H1 (cell line): ENCODE measurements around the gene MRPL1. TPM values are rescaled to one million over a fixed set of nuclear protein-coding genes. Genes with fewer than 3 reads are reported as not detected.

Source experiments
- CTCF ChIA-PET: fragments of 300-600 bp; sonication (Branson Sonifier 250); formaldehyde crosslinking; loops from one replicate; lab custom pipeline; 2021; ENCODE audit not compliant: partially characterized antibody; lab: Charles Lee
- POLR2A ChIA-PET: fragments of 300-600 bp; sonication (Branson Sonifier 250); formaldehyde crosslinking; loops from one replicate; lab custom pipeline; 2021; ENCODE audit warnings: inconsistent platforms; ENCODE audit not compliant: partially characterized antibody; lab: Charles Lee
- DNase-seq, 2 experiments: peaks; one replicate each; pipeline versions ENCODE4 v3.0.0 to v3.0.0-alpha.2; 2010 to 2022; ENCODE audit warnings: low spot score in 2 of 2, low read depth in 1 of 2, mixed read lengths in 1 of 2
- FAIRE-seq: peaks from 2 replicates; lab custom pipeline; 2011; peaks lifted over from hg19 to GRCh38; lab: Jason Lieb, UNC
- H2AFZ ChIP-seq: 2 replicates; pipeline ENCODE4 v1.8.1; 2012; ENCODE audit warnings: low read length, inconsistent platforms
- H2AK5ac ChIP-seq: 2 replicates; pipeline ENCODE4 v1.6.1; 2013; ENCODE audit warnings: low read depth, low read length
- H2BK120ac ChIP-seq: replicated peaks from 2 replicates; pipeline ENCODE3; 2013; ENCODE audit warnings: low read depth, low read length, inconsistent platforms
- H2BK12ac ChIP-seq: 2 replicates; pipeline ENCODE4 v1.6.1; 2013; ENCODE audit warnings: low read depth, low read length
- H2BK15ac ChIP-seq: 2 replicates; pipeline ENCODE4 v1.6.1; 2013; ENCODE audit warnings: low read length
- H2BK20ac ChIP-seq: 2 replicates; pipeline ENCODE4 v1.6.1; 2013; ENCODE audit warnings: low read length
- H2BK5ac ChIP-seq: 2 replicates; pipeline ENCODE4 v1.6.1; 2013; ENCODE audit warnings: low read depth, low read length
- H3K14ac ChIP-seq: 2 replicates; pipeline ENCODE4 v1.6.1; 2013; ENCODE audit warnings: inconsistent platforms; ENCODE audit not compliant: insufficient read length
- H3K18ac ChIP-seq: 2 replicates; pipeline ENCODE4 v1.6.1; 2013; ENCODE audit warnings: low read length; ENCODE audit errors: extremely low read depth
- H3K23ac ChIP-seq: 2 replicates; pipeline ENCODE4 v1.6.1; 2013; ENCODE audit warnings: inconsistent platforms; ENCODE audit not compliant: insufficient read length
- H3K23me2 ChIP-seq: 2 replicates; pipeline ENCODE4 v1.6.1; 2013; ENCODE audit warnings: low read depth, low read length
- H3K27ac ChIP-seq: 2 replicates; pipeline ENCODE4 v1.6.1; 2011; ENCODE audit warnings: low read depth, low read length, inconsistent platforms
- H3K27me3 ChIP-seq, 4 experiments: replicated peaks in 1 of 4; 1 replicate in 1 of 4; 2 replicates in 3 of 4; pipeline versions ENCODE4 v1.6.1 to v1.8.1; 2011 to 2013; ENCODE audit warnings: low read length in 3 of 4, mild to moderate bottlenecking in 3 of 4, inconsistent platforms in 2 of 4, mixed read lengths in 2 of 4, moderate library complexity in 1 of 4; ENCODE audit not compliant: control insufficient read depth in 3 of 4, insufficient read depth in 3 of 4; ENCODE audit errors: extremely low read depth in 1 of 4
- H3K36me3 ChIP-seq, 4 experiments: 2 replicates each; pipeline versions ENCODE4 v1.6.1 to v1.8.1; 2011 to 2013; ENCODE audit warnings: mild to moderate bottlenecking in 4 of 4, low read length in 3 of 4, moderate library complexity in 2 of 4, control low read depth in 1 of 4, inconsistent platforms in 1 of 4; ENCODE audit not compliant: insufficient read depth in 4 of 4, control insufficient read depth in 2 of 4
- H3K4ac ChIP-seq: replicated peaks from 2 replicates; pipeline ENCODE3; 2013; ENCODE audit warnings: low read length, low read depth, mixed read lengths, inconsistent platforms; ENCODE audit not compliant: insufficient read length
- H3K4me1 ChIP-seq, 4 experiments: replicated peaks in 1 of 4; 1 replicate in 1 of 4; 2 replicates in 3 of 4; pipeline versions ENCODE4 v1.6.1 to v1.8.1; 2011 to 2013; ENCODE audit warnings: low read length in 3 of 4, inconsistent platforms in 2 of 4, mixed read lengths in 1 of 4; ENCODE audit not compliant: insufficient read depth in 4 of 4, control insufficient read depth in 3 of 4
- H3K4me2 ChIP-seq, 2 experiments: 2 replicates each; pipeline versions ENCODE4 v1.6.1 to v1.8.1; 2011 to 2013; ENCODE audit warnings: low read depth in 2 of 2, low read length in 2 of 2, control low read depth in 1 of 2, inconsistent platforms in 1 of 2, mild to moderate bottlenecking in 1 of 2; ENCODE audit not compliant: insufficient read depth in 1 of 2
- H3K4me3 ChIP-seq, 4 experiments: fragments of 200-600, 300-600 bp in 1 of 4; sonication (generic), shearing (Covaris generic), sonication (Bioruptor Twin) in 1 of 4; 2 replicates each; pipeline versions ENCODE4 v1.5.1 to v1.8.1; 2011 to 2016; ENCODE audit warnings: low read length in 4 of 4, low read depth in 3 of 4, control low read depth in 2 of 4, inconsistent platforms in 2 of 4, mild to moderate bottlenecking in 2 of 4, mixed read lengths in 1 of 4, moderate library complexity in 1 of 4; ENCODE audit not compliant: insufficient read depth in 2 of 4; ENCODE audit errors: extremely low read depth in 1 of 4
- H3K56ac ChIP-seq: replicated peaks from 2 replicates; pipeline ENCODE3; 2013; ENCODE audit warnings: low read depth, mild to moderate bottlenecking, mixed read lengths, low read length, inconsistent platforms; ENCODE audit not compliant: insufficient read length
- H3K79me1 ChIP-seq: 2 replicates; pipeline ENCODE4 v1.6.1; 2013; ENCODE audit warnings: low read depth, low read length, control low read depth
- H3K79me2 ChIP-seq, 2 experiments: 2 replicates each; pipeline versions ENCODE4 v1.6.1 to v1.8.1; 2012 to 2013; ENCODE audit warnings: low read length in 2 of 2, mild to moderate bottlenecking in 2 of 2, inconsistent platforms in 1 of 2; ENCODE audit not compliant: insufficient read depth in 2 of 2, control insufficient read depth in 1 of 2
- H3K9ac ChIP-seq, 4 experiments: replicated peaks in 1 of 4; 1 replicate in 1 of 4; 2 replicates in 3 of 4; pipeline versions ENCODE4 v1.6.1 to v1.8.1; 2011 to 2013; ENCODE audit warnings: low read depth in 3 of 4, low read length in 3 of 4, control low read depth in 2 of 4, mild to moderate bottlenecking in 2 of 4, moderate library complexity in 2 of 4, inconsistent platforms in 1 of 4; ENCODE audit errors: extremely low read depth in 1 of 4
- H3K9me3 ChIP-seq, 2 experiments: 2 replicates each; pipeline versions ENCODE4 v1.6.1 to v1.8.1; 2012 to 2013; ENCODE audit warnings: mild to moderate bottlenecking in 2 of 2, moderate library complexity in 2 of 2, control low read depth in 1 of 2, inconsistent platforms in 1 of 2, low read depth in 1 of 2, low read length in 1 of 2, mixed read lengths in 1 of 2; ENCODE audit not compliant: insufficient read depth in 2 of 2
- H4K20me1 ChIP-seq, 2 experiments: replicated peaks in 1 of 2; 2 replicates each; pipeline versions ENCODE3 to v1.8.1; 2011 to 2013; ENCODE audit warnings: inconsistent platforms in 2 of 2, low read length in 2 of 2, mild to moderate bottlenecking in 1 of 2; ENCODE audit not compliant: insufficient read depth in 2 of 2, control insufficient read depth in 1 of 2
- H4K5ac ChIP-seq: 2 replicates; pipeline ENCODE4 v1.6.1; 2013; ENCODE audit warnings: low read length, low read depth, mixed read lengths, inconsistent platforms; ENCODE audit not compliant: insufficient read length
- H4K8ac ChIP-seq: 2 replicates; pipeline ENCODE4 v1.8.0; 2013; ENCODE audit warnings: mild to moderate bottlenecking, moderate library complexity, low read length, inconsistent platforms; ENCODE audit not compliant: insufficient read depth; ENCODE audit errors: extremely low read depth
- H4K91ac ChIP-seq: replicated peaks from 2 replicates; pipeline ENCODE3; 2013; ENCODE audit warnings: low read length, mixed read lengths, inconsistent platforms; ENCODE audit not compliant: insufficient read length
- CHD1 ChIP-seq: IDR thresholded peaks from 2 replicates; pipeline ENCODE4 v1.6.1; 2012; ENCODE audit warnings: low read depth, low read length, improper control_type of control experiment
- MAFK ChIP-seq: IDR thresholded peaks from 2 replicates; pipeline ENCODE4 v1.6.1; 2012; ENCODE audit warnings: low read depth, mild to moderate bottlenecking, improper control_type of control experiment, low read length
- MAX ChIP-seq: IDR thresholded peaks from 2 replicates; pipeline ENCODE4 v1.6.1; 2012; ENCODE audit warnings: inconsistent platforms
- TAF7 ChIP-seq: optimal IDR thresholded peaks from 2 replicates; pipeline ENCODE3; 2011; ENCODE audit warnings: low read depth, mild to moderate bottlenecking, inconsistent platforms, low read length, moderate library complexity, borderline replicate concordance
- USF2 ChIP-seq: IDR thresholded peaks from 2 replicates; pipeline ENCODE4 v1.6.1; 2011; ENCODE audit warnings: low read length, improper control_type of control experiment
- WGBS, 2 experiments: shearing (Covaris generic) in 1 of 2; methylation state at CpG; one replicate each; pipeline versions ENCODE4 v1.1.6 to v1.1.7; 2013 to 2015; ENCODE audit warnings: low lambda C conversion rate in 2 of 2, mixed read lengths in 2 of 2, inconsistent platforms in 1 of 2, low coverage in 1 of 2, missing lambda C conversion rate in 1 of 2; ENCODE audit not compliant: insufficient replicate concordance in 2 of 2, insufficient coverage in 1 of 2, insufficient read length in 1 of 2; ENCODE audit errors: extremely low coverage in 1 of 2, missing lambda C conversion rate in 1 of 2; 5-methylcytosine and 5-hydroxymethylcytosine counted together
- polyA plus RNA-seq, 7 experiments: library from polyadenylated mRNA; depleted of rRNA in 3 of 7; stranded (reverse) in 5 of 7; unstranded in 2 of 7; fragments of >200 nt in 5 of 7; fragments of 200-250 nt in 2 of 7; gene quantifications; 1 replicate in 5 of 7; 2 replicates in 1 of 7; 4 replicates in 1 of 7; pipeline versions ENCODE4 v1.2.1 to v1.2.3, GENCODE V29; 2011 to 2013; ENCODE audit warnings: missing spikeins in 2 of 7, mixed read lengths in 2 of 7
- total RNA-seq: library from RNA; stranded (reverse); fragmentation: NEBNext Ultra II Directional; extraction: Animal tissue kit (Norgen Biotek cat#: 25700); gene quantifications from 2 replicates; pipeline ENCODE4 v1.2.1, GENCODE V29; 2021

The MRPL1 gene
- total and polyA plus RNA-seq, 2 of the 8 experiments (the other 6 are each of a cell fraction or from before 2014, with no cell fraction given) = 9.6 to 37.0 TPM

- Histone ChIP-seq H3K23me2 (no peaks in the 10 kb centered on the region), H3K9ac (no peak overlapping the region), H3K4me1 (no peaks in the 10 kb centered on the region), H3K27me3 (no peaks in the 10 kb centered on the region), H2BK15ac (no peak overlapping the region), H3K36me3 (peaks cover 0 to 9% (median 2%) of the 10 kb centered on the region in 4 experiments; a peak in 2 of 8 replicates), H3K18ac (no peak overlapping the region), H4K8ac (no peak overlapping the region), H3K23ac (no peak overlapping the region), H3K4me3 (no peak overlapping the region), H3K4ac (no peak overlapping the region), H4K5ac (no peak overlapping the region), H3K4me2 (no peak overlapping the region), H4K20me1 (no peaks in the 10 kb centered on the region), H2BK120ac (no peak overlapping the region), H3K9me3 (no peaks in the 10 kb centered on the region), H3K79me1 (no peaks in the 10 kb centered on the region), H3K79me2 (no peaks in the 10 kb centered on the region), H3K56ac (no peak overlapping the region), H4K91ac (no peak overlapping the region), H2AFZ (no peak overlapping the region), H2BK5ac (no peak overlapping the region), H2BK12ac (no peak overlapping the region), H3K14ac (no peak overlapping the region), H2BK20ac (no peak overlapping the region), H3K27ac (no peak overlapping the region), H2AK5ac (no peak overlapping the region)
- TF ChIP-seq USF2 = no peak
- no peak for TF ChIP-seq MAFK
- TF ChIP-seq MAX = no peak
- TF ChIP-seq TAF7 = no peak
- no peak for TF ChIP-seq CHD1
- WGBS, 2 experiments = 91% methylated on average over 2 of the region's 2 CpGs; no CpG with 5 or more reads in 1 of the 2 experiments
- ChIA-PET POLR2A (no interaction called here), CTCF (no interaction called here)
- DNase-seq (no peak), FAIRE-seq (no peak)
These were observed 30.8 kb downstream of the MRPL1 start for GRCh38 chr4:77893451-77893850.
